Type B pancreatic cell (in vitro differentiated cells): ENCODE data around the gene TBC1D5. TPM values are rescaled to one million over a fixed set of nuclear protein-coding genes. Genes with fewer than 3 reads are reported as not detected.

Experiments
- DNase-seq: peaks from one replicate; pipeline ENCODE4 v3.0.0; 2021; ENCODE audit warnings: mixed read lengths; ENCODE audit not compliant: unreplicated experiment; ENCODE audit errors: extremely low spot score
- H3K27ac Mint-ChIP-seq: 2 replicates; pipeline ENCODE4 v1.8.0; 2021; ENCODE audit warnings: mild to moderate bottlenecking, mixed read lengths
- H3K27me3 Mint-ChIP-seq: 2 replicates; pipeline ENCODE4 v1.8.0; 2021; ENCODE audit warnings: mixed read lengths
- H3K36me3 Mint-ChIP-seq: 2 replicates; pipeline ENCODE4 v1.8.0; 2021; ENCODE audit warnings: mixed read lengths
- H3K4me1 Mint-ChIP-seq: one replicate; pipeline ENCODE4 v1.8.0; 2021; ENCODE audit warnings: mixed read lengths; ENCODE audit not compliant: unreplicated experiment
- H3K4me3 Mint-ChIP-seq: 2 replicates; pipeline ENCODE4 v1.8.0; 2021; ENCODE audit warnings: mild to moderate bottlenecking, mixed read lengths
- H3K9me3 Mint-ChIP-seq: 2 replicates; pipeline ENCODE4 v1.8.0; 2021; ENCODE audit warnings: mixed read lengths
- total RNA-seq: library from RNA; stranded (reverse); gene quantifications from 2 replicates; pipeline ENCODE4 v1.2.1, GENCODE V29; 2021; ENCODE audit warnings: low replicate concordance
- TF ChIP-seq, protein P1 (sequence below): fragments of 200-600 bp; sonication (generic); conservative IDR thresholded peaks from 2 replicates; pipeline ENCODE4 v1.5.0; 2021; ENCODE audit warnings: antibody characterized with exemption, mild to moderate bottlenecking

TBC1D5 gene
- total RNA-seq, 1 donor from 2014 or later: 48.7 TPM

- no peak overlapping the region for H3K27ac Mint-ChIP-seq
- H3K4me1 Mint-ChIP-seq: no peaks in the 10 kb centered on the region
- peaks cover 19% of the 10 kb centered on the region for H3K36me3 Mint-ChIP-seq
- H3K27me3 Mint-ChIP-seq: no peaks in the 10 kb centered on the region
- TF ChIP-seq, protein P1, sequence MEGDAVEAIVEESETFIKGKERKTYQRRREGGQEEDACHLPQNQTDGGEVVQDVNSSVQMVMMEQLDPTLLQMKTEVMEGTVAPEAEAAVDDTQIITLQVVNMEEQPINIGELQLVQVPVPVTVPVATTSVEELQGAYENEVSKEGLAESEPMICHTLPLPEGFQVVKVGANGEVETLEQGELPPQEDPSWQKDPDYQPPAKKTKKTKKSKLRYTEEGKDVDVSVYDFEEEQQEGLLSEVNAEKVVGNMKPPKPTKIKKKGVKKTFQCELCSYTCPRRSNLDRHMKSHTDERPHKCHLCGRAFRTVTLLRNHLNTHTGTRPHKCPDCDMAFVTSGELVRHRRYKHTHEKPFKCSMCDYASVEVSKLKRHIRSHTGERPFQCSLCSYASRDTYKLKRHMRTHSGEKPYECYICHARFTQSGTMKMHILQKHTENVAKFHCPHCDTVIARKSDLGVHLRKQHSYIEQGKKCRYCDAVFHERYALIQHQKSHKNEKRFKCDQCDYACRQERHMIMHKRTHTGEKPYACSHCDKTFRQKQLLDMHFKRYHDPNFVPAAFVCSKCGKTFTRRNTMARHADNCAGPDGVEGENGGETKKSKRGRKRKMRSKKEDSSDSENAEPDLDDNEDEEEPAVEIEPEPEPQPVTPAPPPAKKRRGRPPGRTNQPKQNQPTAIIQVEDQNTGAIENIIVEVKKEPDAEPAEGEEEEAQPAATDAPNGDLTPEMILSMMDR: no peak
- DNase-seq: no peak
- no peaks in the 10 kb centered on the region for H3K9me3 Mint-ChIP-seq
- H3K4me3 Mint-ChIP-seq: no peak overlapping the region
Measured at GRCh38 chr3:17387108-17387507, 355.3 kb downstream of the TBC1D5 start.

DNA sequence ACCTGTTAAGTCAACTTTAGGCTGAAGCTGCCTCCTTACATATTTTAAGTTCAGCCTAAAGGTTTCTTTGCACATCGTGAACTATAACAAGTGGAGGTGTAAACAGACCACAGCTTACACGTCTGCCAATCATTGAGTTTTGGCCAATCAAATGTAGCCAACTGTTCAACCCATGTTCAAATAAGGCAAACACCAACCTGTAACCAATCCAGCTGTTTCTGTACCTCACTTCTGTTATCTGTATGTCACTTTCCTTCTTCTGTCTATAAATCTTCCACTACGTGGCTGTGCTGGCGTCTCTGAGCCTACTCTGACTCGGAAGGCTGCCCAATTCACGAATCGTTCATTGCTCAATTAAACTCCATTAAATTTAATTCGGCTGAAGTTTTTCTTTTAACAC, 356.0 kb downstream of the TBC1D5 start:
- Mint-ChIP-seq H3K36me3 (peaks cover 14% of the 10 kb centered on the region), H3K27me3 (no peaks in the 10 kb centered on the region), H3K4me1 (no peaks in the 10 kb centered on the region), H3K9me3 (no peaks in the 10 kb centered on the region), H3K4me3 (no peak overlapping the region), H3K27ac (no peak overlapping the region)
- TF ChIP-seq, protein P1: no peak
- DNase-seq: no peak

DNA sequence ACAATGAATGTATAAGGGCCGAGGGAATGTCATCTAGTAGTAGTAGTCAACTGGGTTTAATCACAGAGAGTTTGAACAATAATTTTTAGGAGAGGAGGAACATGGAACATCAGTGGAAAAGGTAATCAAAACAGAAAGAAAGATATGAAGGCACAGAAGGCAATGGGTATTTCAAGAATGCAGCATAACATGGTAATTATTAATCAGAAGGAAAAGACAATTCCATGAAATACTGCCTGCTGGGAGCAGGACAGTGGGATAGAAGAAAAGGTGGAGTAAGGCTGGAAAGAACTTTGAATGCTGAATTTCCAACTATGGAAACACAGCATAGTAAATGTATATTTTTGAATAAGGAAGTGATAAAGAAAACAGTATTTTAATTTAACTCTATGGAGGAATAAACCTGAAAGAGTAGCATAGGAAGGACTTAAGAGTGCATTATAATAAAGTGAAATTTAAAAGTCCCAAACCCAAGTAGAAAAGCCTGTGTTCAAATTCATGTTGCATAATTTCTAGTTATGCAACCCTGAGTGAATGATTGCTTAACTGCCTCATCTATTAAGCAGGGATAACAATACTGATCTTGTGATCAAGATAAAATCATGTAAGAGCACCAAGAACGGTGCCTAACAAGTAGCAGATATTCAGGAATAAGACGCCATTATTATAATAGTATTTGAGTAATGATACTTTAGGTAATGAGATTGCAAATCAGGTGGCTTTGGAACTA, 357.7 kb downstream of the TBC1D5 start:
- Mint-ChIP-seq H3K4me3 (no peak overlapping the region), H3K9me3 (no peaks in the 10 kb centered on the region), H3K4me1 (no peaks in the 10 kb centered on the region), H3K27ac (no peak overlapping the region), H3K27me3 (no peaks in the 10 kb centered on the region), H3K36me3 (peaks cover 6% of the 10 kb centered on the region)
- TF ChIP-seq, protein P1: no peak
- no peak for DNase-seq

GRCh38 chr3:17373304-17373703, 369.1 kb downstream of the TBC1D5 start:
- no peak overlapping the region for H3K27ac Mint-ChIP-seq
- H3K36me3 Mint-ChIP-seq: no peaks in the 10 kb centered on the region
- no peak overlapping the region for H3K4me3 Mint-ChIP-seq
- H3K4me1 Mint-ChIP-seq: no peaks in the 10 kb centered on the region
- no peaks in the 10 kb centered on the region for H3K9me3 Mint-ChIP-seq
- TF ChIP-seq, protein P1: no peak
- no peak for DNase-seq
- no peaks in the 10 kb centered on the region for H3K27me3 Mint-ChIP-seq

- TF ChIP-seq, protein P1: no peak
- no peaks in the 10 kb centered on the region for H3K27me3 Mint-ChIP-seq
- no peak for DNase-seq
- no peaks in the 10 kb centered on the region for H3K9me3 Mint-ChIP-seq
- no peaks in the 10 kb centered on the region for H3K36me3 Mint-ChIP-seq
- no peak overlapping the region for H3K27ac Mint-ChIP-seq
- no peaks in the 10 kb centered on the region for H3K4me1 Mint-ChIP-seq
- H3K4me3 Mint-ChIP-seq: no peak overlapping the region
Measured at GRCh38 chr3:17372362-17373210, 369.8 kb downstream of the TBC1D5 start.
